A549 (cell line): ENCODE data around the gene TOP3B. TPM values are rescaled to one million over a fixed set of nuclear protein-coding genes. Genes with fewer than 3 reads are reported as not detected.

ENCODE experiments used
- ATAC-seq, 2 experiments: fragments of 200-7000 bp in 1 of 2; fragments of >200 bp in 1 of 2; cut with Nextera tagmentation in 1 of 2; cut with Tn5 transposase in 1 of 2; 3 replicates each; pipeline versions ENCODE4 v1.8.0 to v1.9.1; 2018 to 2020; ENCODE audit warnings: mild to moderate bottlenecking in 1 of 2, moderate library complexity in 1 of 2
- CTCF ChIA-PET: fragments of 300-600 bp; sonication (Branson Sonifier 250); formaldehyde crosslinking; extraction: SDS; loops from one replicate; lab custom pipeline; 2021; ENCODE audit warnings: antibody characterized with exemption, inconsistent platforms; lab: Yijun Ruan, JAX
- POLR2A ChIA-PET: fragments of 350-600 bp; formaldehyde crosslinking; extraction: SDS; loops from one replicate; lab custom pipeline; 2021; ENCODE audit warnings: antibody characterized with exemption, inconsistent platforms; lab: Yijun Ruan, JAX
- DNase-seq, 2 experiments: peaks; one replicate each; pipeline versions ENCODE4 v3.0.0 to v3.0.0-alpha.2; 2011 to 2016; ENCODE audit warnings: low read depth in 1 of 2, low spot score in 1 of 2
- FAIRE-seq: peaks from 2 replicates; lab custom pipeline; 2011; peaks lifted over from hg19 to GRCh38; lab: Jason Lieb, UNC
- H3K27ac ChIP-seq, 2 experiments: fragments of >200 bp; sonication (Bioruptor Twin); formaldehyde crosslinking; 3 replicates each; pipeline ENCODE4 v1.5.1; 2016 to 2017
- H3K4me1 ChIP-seq: fragments of >200 bp; sonication (Bioruptor Twin); formaldehyde crosslinking; 3 replicates; pipeline ENCODE4 v1.6.1; 2016
- H3K4me2 ChIP-seq: fragments of >200 bp; sonication (Bioruptor Twin); formaldehyde crosslinking; 3 replicates; pipeline ENCODE4 v1.6.1; 2016
- H3K4me3 ChIP-seq: fragments of >200 bp; sonication (Bioruptor Twin); formaldehyde crosslinking; 3 replicates; pipeline ENCODE4 v1.5.1; 2016
- H3K9me3 ChIP-seq: fragments of >200 bp; sonication (Bioruptor Twin); formaldehyde crosslinking; 3 replicates; pipeline ENCODE4 v1.6.1; 2016
- BHLHE40 ChIP-seq: IDR thresholded peaks from 2 replicates; pipeline ENCODE4 v1.6.1; 2012; ENCODE audit warnings: low read depth, low read length, inconsistent platforms
- CBX2 ChIP-seq: fragments of 200-600 bp; sonication (generic); IDR thresholded peaks from 2 replicates; pipeline ENCODE4 v1.6.1; 2016; ENCODE audit warnings: low read depth, mild to moderate bottlenecking, borderline replicate concordance
- CBX8 ChIP-seq: fragments of 200-600 bp; sonication (generic); IDR thresholded peaks from 2 replicates; pipeline ENCODE4 v1.6.1; 2016
- E2F6 ChIP-seq: IDR thresholded peaks from 2 replicates; pipeline ENCODE4 v1.6.1; 2012; ENCODE audit warnings: low read depth, borderline replicate concordance
- EHMT2 ChIP-seq: fragments of 200-600 bp; sonication (generic); IDR thresholded peaks from 2 replicates; pipeline ENCODE4 v1.6.1; 2016; ENCODE audit warnings: antibody characterized with exemption, low read depth, mild to moderate bottlenecking, moderate library complexity
- ESRRA ChIP-seq: fragments of 150-350 bp; IDR thresholded peaks from 2 replicates; pipeline ENCODE4 v1.6.1; 2014; ENCODE audit warnings: mild to moderate bottlenecking, low read length, borderline replicate concordance
- FOSB ChIP-seq: fragments of 250-450 bp; sonication (Bioruptor Pico); IDR thresholded peaks from 2 replicates; pipeline ENCODE4 v1.5.0; 2020; ENCODE audit warnings: mild to moderate bottlenecking, moderate library complexity
- FOSL2 ChIP-seq, 2 experiments: fragments of 450-650 bp in 1 of 2; fragments of >200 bp in 1 of 2; sonication (Bioruptor Twin) in 1 of 2; formaldehyde crosslinking; IDR thresholded peaks; 2 replicates each; pipeline versions ENCODE4 v1.5.0 to v1.6.1; 2016 to 2020; ENCODE audit warnings: mild to moderate bottlenecking in 1 of 2, moderate library complexity in 1 of 2
- FOXS1 ChIP-seq: fragments of 250-450 bp; sonication (Bioruptor Pico); IDR thresholded peaks from 2 replicates; pipeline ENCODE4 v1.5.0; 2020; ENCODE audit warnings: mild to moderate bottlenecking, moderate library complexity
- GATA3 ChIP-seq: IDR thresholded peaks from 2 replicates; pipeline ENCODE4 v1.6.1; 2012; ENCODE audit warnings: borderline replicate concordance
- HDAC2 ChIP-seq: fragments of 200-600 bp; sonication (generic); IDR thresholded peaks from 2 replicates; pipeline ENCODE4 v1.6.1; 2016
- HMGXB4 ChIP-seq: fragments of 250-450 bp; sonication (Bioruptor Pico); IDR thresholded peaks from 2 replicates; pipeline ENCODE4 v1.5.0; 2021; ENCODE audit warnings: mild to moderate bottlenecking, moderate library complexity, borderline replicate concordance
- HOXA7 ChIP-seq: fragments of 250-450 bp; sonication (Bioruptor Pico); IDR thresholded peaks from 2 replicates; pipeline ENCODE4 v1.5.0; 2020; ENCODE audit warnings: mild to moderate bottlenecking, moderate library complexity
- MAX ChIP-seq: IDR thresholded peaks from 2 replicates; pipeline ENCODE4 v1.6.1; 2012
- MYC ChIP-seq: IDR thresholded peaks from 2 replicates; pipeline ENCODE4 v1.6.1; 2012; ENCODE audit warnings: mild to moderate bottlenecking, inconsistent platforms, low read length, improper control_type of control experiment, borderline replicate concordance
- NFE2L2 ChIP-seq: fragments of 150-350 bp; conservative IDR thresholded peaks from 2 replicates; pipeline ENCODE4 v1.6.1; 2014; ENCODE audit warnings: low read length
- POLR2AphosphoS2 ChIP-seq: conservative IDR thresholded peaks from 2 replicates; pipeline ENCODE4 v1.6.1; 2012; ENCODE audit warnings: low read length, improper control_type of control experiment, inconsistent platforms
- RAD21 ChIP-seq, 2 experiments: fragments of >200 bp in 1 of 2; sonication (Bioruptor Twin) in 1 of 2; formaldehyde crosslinking in 1 of 2; IDR thresholded peaks in 1 of 2; conservative IDR thresholded peaks in 1 of 2; 2 replicates in 1 of 2; 3 replicates in 1 of 2; pipeline ENCODE4 v1.6.1; 2012 to 2018; ENCODE audit warnings: inconsistent platforms in 1 of 2
- RARB ChIP-seq: fragments of 250-450 bp; sonication (Bioruptor Pico); IDR thresholded peaks from 2 replicates; pipeline ENCODE4 v1.8.0; 2021; ENCODE audit warnings: mild to moderate bottlenecking, moderate library complexity
- RCOR1 ChIP-seq: fragments of 150-350 bp; IDR thresholded peaks from 2 replicates; pipeline ENCODE4 v1.6.1; 2014; ENCODE audit warnings: antibody characterized with exemption, low read length, low read depth
- RFX5 ChIP-seq: fragments of 450-650 bp; IDR thresholded peaks from 2 replicates; pipeline ENCODE4 v1.7.1; 2014; ENCODE audit warnings: antibody characterized with exemption, mild to moderate bottlenecking, moderate library complexity
- SMC3 ChIP-seq: fragments of >200 bp; sonication (Bioruptor Twin); formaldehyde crosslinking; IDR thresholded peaks from 3 replicates; pipeline ENCODE4 v1.6.1; 2018; ENCODE audit warnings: inconsistent platforms
- SREBF2 ChIP-seq: fragments of 450-650 bp; IDR thresholded peaks from 2 replicates; pipeline ENCODE4 v1.6.1; 2014; ENCODE audit warnings: mild to moderate bottlenecking, moderate library complexity
- TFCP2L1 ChIP-seq: fragments of 250-450 bp; sonication (Bioruptor Pico); IDR thresholded peaks from 2 replicates; pipeline ENCODE4 v1.5.0; 2021; ENCODE audit warnings: mild to moderate bottlenecking
- ZC3H11A ChIP-seq: fragments of 450-650 bp; IDR thresholded peaks from 2 replicates; pipeline ENCODE4 v1.6.1; 2014; ENCODE audit warnings: antibody characterized with exemption, mild to moderate bottlenecking
- ZFP36 ChIP-seq: fragments of 450-650 bp; IDR thresholded peaks from 2 replicates; pipeline ENCODE4 v1.6.1; 2014; ENCODE audit warnings: borderline replicate concordance; ENCODE audit not compliant: partially characterized antibody
- ZNF302 ChIP-seq: fragments of 250-450 bp; sonication (Bioruptor Pico); IDR thresholded peaks from 2 replicates; pipeline ENCODE4 v1.9.0; 2021; ENCODE audit warnings: inconsistent platforms, mild to moderate bottlenecking, moderate library complexity
- ZSCAN20 ChIP-seq: fragments of 250-450 bp; sonication (Bioruptor Pico); IDR thresholded peaks from 2 replicates; pipeline ENCODE4 v1.8.0; 2022; ENCODE audit warnings: mild to moderate bottlenecking, moderate library complexity
- WGBS: methylation state at CpG from one replicate; pipeline ENCODE4 v1.1.6; 2017; ENCODE audit errors: missing lambda C conversion rate; 5-methylcytosine and 5-hydroxymethylcytosine counted together
- polyA plus RNA-seq, 4 experiments: library from polyadenylated mRNA; depleted of rRNA in 3 of 4; stranded (reverse); fragments of >200 nt; fragmentation: RNase III in 1 of 4; extraction: RNeasy Plus Mini Kit Qiagen cat#74134 plus additional on column Dnase treatment in 1 of 4; gene quantifications; 2 replicates in 3 of 4; 3 replicates in 1 of 4; pipeline ENCODE4 v1.2.3, GENCODE V29; 2011 to 2017
- TF ChIP-seq, protein P1 (sequence below): fragments of >200 bp; sonication (Bioruptor Twin); formaldehyde crosslinking; IDR thresholded peaks from 3 replicates; pipeline ENCODE4 v1.6.1; 2016
- TF ChIP-seq, protein P2 (sequence below): fragments of >200 bp; sonication (Bioruptor Twin); formaldehyde crosslinking; IDR thresholded peaks from 3 replicates; pipeline ENCODE4 v1.5.1; 2016
- TF ChIP-seq, protein P3 (sequence below): fragments of 450-650 bp; IDR thresholded peaks from 2 replicates; pipeline ENCODE4 v1.6.1; 2014; ENCODE audit warnings: antibody characterized with exemption

TOP3B gene
- polyA plus RNA-seq, 2 of the 4 experiments (the other 2 are of a cell fraction) = 11.5 to 19.8 TPM

DNA sequence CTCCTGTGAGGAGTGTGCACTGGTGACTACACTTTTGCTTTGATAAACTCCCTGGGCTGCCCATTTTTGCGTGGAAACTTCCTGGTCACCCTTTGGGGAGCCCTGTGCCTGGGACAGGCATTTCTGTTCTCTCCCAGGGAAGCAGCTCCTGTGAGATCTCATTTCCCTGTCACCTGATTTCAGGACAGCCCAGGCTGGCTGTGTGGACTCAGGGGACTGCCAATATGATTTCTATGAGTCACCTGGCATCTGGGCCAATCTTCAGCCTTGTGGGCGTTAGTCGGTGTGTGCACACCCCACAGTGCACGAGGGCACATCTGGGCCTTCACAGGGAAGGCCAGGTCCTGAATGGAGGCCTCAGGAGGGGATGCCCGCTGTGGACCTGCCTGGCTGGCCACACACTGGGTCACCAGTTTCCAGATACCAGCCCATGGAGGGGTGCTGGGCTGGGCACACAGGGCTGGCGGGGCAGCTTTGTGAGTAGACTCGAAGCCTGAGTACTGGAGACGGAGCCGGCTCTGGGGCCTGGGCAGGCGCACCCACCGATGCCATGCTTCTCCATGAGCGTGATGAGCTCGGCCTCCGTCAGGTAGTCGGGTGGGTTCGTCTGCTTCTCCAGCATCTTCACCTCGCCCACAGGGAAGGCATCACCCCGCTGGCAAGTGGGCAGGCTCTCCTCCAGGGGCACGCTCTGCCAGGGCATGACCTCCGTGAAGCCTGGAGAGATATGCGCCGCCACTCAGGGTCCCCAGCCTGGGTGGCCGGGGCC lies 20.5 kb downstream of the TOP3B start:
- CTCF ChIA-PET = interaction anchor here (2.7 to 3.3 kb wide), 2 partner anchors 9 to 10 kb away, joined by 13 to 16 read pairs; partner anchors contain the start of gene PPM1F
- FAIRE-seq (no peak), ATAC-seq (peak; percentile 45 to 48; a peak in 4 of 6 replicates), DNase-seq (peak in 1 of 2 experiments; percentile 28)
- Histone ChIP-seq H3K9me3 (no peaks in the 10 kb centered on the region), H3K27ac (no peak overlapping the region), H3K4me1 (no peaks in the 10 kb centered on the region), H3K4me2 (no peak overlapping the region), H3K4me3 (no peak overlapping the region)
- TF ChIP-seq NFE2L2 = no peak
- no peak for TF ChIP-seq ESRRA
- TF ChIP-seq E2F6 = no peak
- TF ChIP-seq RCOR1 = no peak
- TF ChIP-seq SMC3 = no peak
- no peak for TF ChIP-seq ZNF302
- no peak for TF ChIP-seq SREBF2
- TF ChIP-seq FOSB (CRISPR knock-in tag) = no peak
- TF ChIP-seq CBX2 = no peak
- TF ChIP-seq POLR2AphosphoS2 = no peak
- no peak for TF ChIP-seq HOXA7 (CRISPR knock-in tag)
- no peak for TF ChIP-seq GATA3
- no peak for TF ChIP-seq FOXS1 (CRISPR knock-in tag)
- no peak for TF ChIP-seq HDAC2
- no peak for TF ChIP-seq MYC
- TF ChIP-seq, protein P1, sequence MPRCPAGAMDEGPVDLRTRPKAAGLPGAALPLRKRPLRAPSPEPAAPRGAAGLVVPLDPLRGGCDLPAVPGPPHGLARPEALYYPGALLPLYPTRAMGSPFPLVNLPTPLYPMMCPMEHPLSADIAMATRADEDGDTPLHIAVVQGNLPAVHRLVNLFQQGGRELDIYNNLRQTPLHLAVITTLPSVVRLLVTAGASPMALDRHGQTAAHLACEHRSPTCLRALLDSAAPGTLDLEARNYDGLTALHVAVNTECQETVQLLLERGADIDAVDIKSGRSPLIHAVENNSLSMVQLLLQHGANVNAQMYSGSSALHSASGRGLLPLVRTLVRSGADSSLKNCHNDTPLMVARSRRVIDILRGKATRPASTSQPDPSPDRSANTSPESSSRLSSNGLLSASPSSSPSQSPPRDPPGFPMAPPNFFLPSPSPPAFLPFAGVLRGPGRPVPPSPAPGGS = no peak
- no peak for TF ChIP-seq ZSCAN20 (CRISPR knock-in tag)
- no peak for TF ChIP-seq CBX8
- 85% methylated on average over 16 of the region's 23 CpGs for WGBS
- POLR2A ChIA-PET = no interaction called here

- no peak for FAIRE-seq
- H3K4me3 ChIP-seq = no peak overlapping the region
- H3K9me3 ChIP-seq = no peaks in the 10 kb centered on the region
- no peak overlapping the region for H3K4me2 ChIP-seq
- H3K4me1 ChIP-seq = no peaks in the 10 kb centered on the region
- 83% methylated on average over 3 of the region's 18 CpGs for WGBS
- POLR2A ChIA-PET = no interaction called here
- no peak for DNase-seq
- CTCF ChIA-PET = interaction anchor here (1.3 to 2.7 kb wide), 3 partner anchors 9 to 15 kb away, joined by 3 to 13 read pairs (median 11); partner anchors contain the start of gene PPM1F
- H3K27ac ChIP-seq = no peak overlapping the region
- ATAC-seq = no peak
- TF ChIP-seq EHMT2 = no peak
- TF ChIP-seq HMGXB4 = no peak
- TF ChIP-seq, protein P2, sequence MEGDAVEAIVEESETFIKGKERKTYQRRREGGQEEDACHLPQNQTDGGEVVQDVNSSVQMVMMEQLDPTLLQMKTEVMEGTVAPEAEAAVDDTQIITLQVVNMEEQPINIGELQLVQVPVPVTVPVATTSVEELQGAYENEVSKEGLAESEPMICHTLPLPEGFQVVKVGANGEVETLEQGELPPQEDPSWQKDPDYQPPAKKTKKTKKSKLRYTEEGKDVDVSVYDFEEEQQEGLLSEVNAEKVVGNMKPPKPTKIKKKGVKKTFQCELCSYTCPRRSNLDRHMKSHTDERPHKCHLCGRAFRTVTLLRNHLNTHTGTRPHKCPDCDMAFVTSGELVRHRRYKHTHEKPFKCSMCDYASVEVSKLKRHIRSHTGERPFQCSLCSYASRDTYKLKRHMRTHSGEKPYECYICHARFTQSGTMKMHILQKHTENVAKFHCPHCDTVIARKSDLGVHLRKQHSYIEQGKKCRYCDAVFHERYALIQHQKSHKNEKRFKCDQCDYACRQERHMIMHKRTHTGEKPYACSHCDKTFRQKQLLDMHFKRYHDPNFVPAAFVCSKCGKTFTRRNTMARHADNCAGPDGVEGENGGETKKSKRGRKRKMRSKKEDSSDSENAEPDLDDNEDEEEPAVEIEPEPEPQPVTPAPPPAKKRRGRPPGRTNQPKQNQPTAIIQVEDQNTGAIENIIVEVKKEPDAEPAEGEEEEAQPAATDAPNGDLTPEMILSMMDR = no peak
- TF ChIP-seq RFX5 = no peak
- TF ChIP-seq BHLHE40 = no peak
- TF ChIP-seq RARB (CRISPR knock-in tag) = no peak
- TF ChIP-seq MAX = no peak
- no peak for TF ChIP-seq HOXA7 (CRISPR knock-in tag)
- no peak for TF ChIP-seq ZFP36
- TF ChIP-seq FOSL2 (IDR thresholded peaks at IDR 0.05) = no peak
- no peak for TF ChIP-seq FOSL2 (CRISPR knock-in tag; IDR thresholded peaks at IDR 0.05)
- TF ChIP-seq RAD21 (conservative IDR thresholded peaks at IDR 0.05 in 1 of 2, IDR thresholded peaks at IDR 0.05 in 1 of 2) = no peak
- TF ChIP-seq ZSCAN20 (CRISPR knock-in tag) = no peak
- TF ChIP-seq ZC3H11A = no peak
- no peak for TF ChIP-seq HDAC2
- TF ChIP-seq SREBF2 = no peak
- TF ChIP-seq, protein P3, sequence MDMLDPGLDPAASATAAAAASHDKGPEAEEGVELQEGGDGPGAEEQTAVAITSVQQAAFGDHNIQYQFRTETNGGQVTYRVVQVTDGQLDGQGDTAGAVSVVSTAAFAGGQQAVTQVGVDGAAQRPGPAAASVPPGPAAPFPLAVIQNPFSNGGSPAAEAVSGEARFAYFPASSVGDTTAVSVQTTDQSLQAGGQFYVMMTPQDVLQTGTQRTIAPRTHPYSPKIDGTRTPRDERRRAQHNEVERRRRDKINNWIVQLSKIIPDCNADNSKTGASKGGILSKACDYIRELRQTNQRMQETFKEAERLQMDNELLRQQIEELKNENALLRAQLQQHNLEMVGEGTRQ = no peak
- no peak for TF ChIP-seq TFCP2L1 (CRISPR knock-in tag)
Measured at GRCh38 chr22:21961127-21961867, 21.3 kb downstream of the TOP3B start.
